ENCODE data around the gene PHLPP1.
A peak's percentile ranks its signal among the peaks of the same experiment; 100 is the strongest.

Gene PHLPP1

DNA sequence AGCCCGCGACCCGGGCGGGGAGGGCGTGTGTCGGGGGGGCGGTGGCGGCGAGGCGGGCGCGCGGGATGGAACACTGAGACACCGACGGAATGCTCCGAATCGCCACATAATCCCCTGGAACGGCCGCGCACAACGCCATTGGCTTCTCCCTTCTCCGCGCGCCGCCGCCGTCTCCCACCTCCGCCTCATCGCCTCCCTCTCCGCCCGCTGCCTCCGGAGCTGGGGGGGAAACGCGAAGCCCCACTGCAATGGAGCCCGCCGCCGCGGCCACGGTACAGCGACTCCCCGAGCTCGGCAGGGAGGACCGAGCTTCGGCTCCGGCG, at the start of gene PHLPP1:
PHLPP1 (plus strand) TSS at position 106 of the 323 bp plus-strand sequence; CDS start at position 249, 143 bp downstream.
- H2AFZ ChIP-seq (ENCODE audit: low read depth, low read length, severe bottlenecking), result peak within 1 kb of the TSS; percentile 96
- peak within 1 kb of the TSS; percentile 70 for H3K4me2 ChIP-seq (ENCODE audit: low read depth, low read length, poor library complexity, severe bottlenecking)
- no peaks in the 10 kb centered on the region for H3K9me2 ChIP-seq (replicated peaks; ENCODE audit: insufficient read depth, low read length)
- H3F3A ChIP-seq (ENCODE audit: insufficient read depth), result peaks cover 19% of the 10 kb centered on the region; the same call in 1 of the 2 replicates
- H3K79me2 ChIP-seq (ENCODE audit: insufficient read depth, low read length), result peaks cover 32% of the 10 kb centered on the region
- no peak for TF ChIP-seq EZH2phosphoT487 (conservative IDR thresholded peaks at IDR 0.05; ENCODE audit: low read length)
- TF ChIP-seq, protein P1, sequence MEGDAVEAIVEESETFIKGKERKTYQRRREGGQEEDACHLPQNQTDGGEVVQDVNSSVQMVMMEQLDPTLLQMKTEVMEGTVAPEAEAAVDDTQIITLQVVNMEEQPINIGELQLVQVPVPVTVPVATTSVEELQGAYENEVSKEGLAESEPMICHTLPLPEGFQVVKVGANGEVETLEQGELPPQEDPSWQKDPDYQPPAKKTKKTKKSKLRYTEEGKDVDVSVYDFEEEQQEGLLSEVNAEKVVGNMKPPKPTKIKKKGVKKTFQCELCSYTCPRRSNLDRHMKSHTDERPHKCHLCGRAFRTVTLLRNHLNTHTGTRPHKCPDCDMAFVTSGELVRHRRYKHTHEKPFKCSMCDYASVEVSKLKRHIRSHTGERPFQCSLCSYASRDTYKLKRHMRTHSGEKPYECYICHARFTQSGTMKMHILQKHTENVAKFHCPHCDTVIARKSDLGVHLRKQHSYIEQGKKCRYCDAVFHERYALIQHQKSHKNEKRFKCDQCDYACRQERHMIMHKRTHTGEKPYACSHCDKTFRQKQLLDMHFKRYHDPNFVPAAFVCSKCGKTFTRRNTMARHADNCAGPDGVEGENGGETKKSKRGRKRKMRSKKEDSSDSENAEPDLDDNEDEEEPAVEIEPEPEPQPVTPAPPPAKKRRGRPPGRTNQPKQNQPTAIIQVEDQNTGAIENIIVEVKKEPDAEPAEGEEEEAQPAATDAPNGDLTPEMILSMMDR (IDR thresholded peaks at IDR 0.05; ENCODE audit: insufficient read depth, low read length, poor library complexity, severe bottlenecking), result no peak
- no peaks in the 10 kb centered on the region for H3K9me3 ChIP-seq (ENCODE audit: insufficient read depth, low read length)
- peak within 1 kb of the TSS; percentile 62 for H3K9ac ChIP-seq (ENCODE audit: low read length)
- H3K27me3 ChIP-seq (ENCODE audit: low read length), result no peaks in the 10 kb centered on the region
- H3K36me3 ChIP-seq (ENCODE audit: low read length), result no peaks in the 10 kb centered on the region
- peaks cover 24% of the 10 kb centered on the region; the same call in 1 of the 2 replicates for H4K20me1 ChIP-seq (ENCODE audit: low read depth, low read length)
- peak within 1 kb of the TSS; percentile 50 for H3K27ac ChIP-seq (ENCODE audit: low read depth, low read length)
- H3K4me3 ChIP-seq (ENCODE audit: insufficient read depth, low read length, poor library complexity, severe bottlenecking), result peak within 1 kb of the TSS; percentile 67

GRCh38 chr18:62669225-62669624, 46.1 kb upstream of the PHLPP1 start:
- H3K9me2 ChIP-seq (replicated peaks; ENCODE audit: insufficient read depth, low read length), result no peaks in the 10 kb centered on the region
- no peaks in the 10 kb centered on the region for H4K20me1 ChIP-seq (ENCODE audit: low read depth, low read length)
- H3K4me3 ChIP-seq (ENCODE audit: insufficient read depth, low read length, poor library complexity, severe bottlenecking), result no peak overlapping the region
- TF ChIP-seq, protein P1 (IDR thresholded peaks at IDR 0.05; ENCODE audit: insufficient read depth, low read length, poor library complexity, severe bottlenecking), result no peak
- no peak for TF ChIP-seq EZH2phosphoT487 (conservative IDR thresholded peaks at IDR 0.05; ENCODE audit: low read length)
- H3K27me3 ChIP-seq (ENCODE audit: low read length), result no peaks in the 10 kb centered on the region
- no peak overlapping the region for H2AFZ ChIP-seq (ENCODE audit: low read depth, low read length, severe bottlenecking)
- no peaks in the 10 kb centered on the region for H3K36me3 ChIP-seq (ENCODE audit: low read length)
- H3K4me2 ChIP-seq (ENCODE audit: low read depth, low read length, poor library complexity, severe bottlenecking), result no peak overlapping the region
- H3K27ac ChIP-seq (ENCODE audit: low read depth, low read length), result no peak overlapping the region
- H3K79me2 ChIP-seq (ENCODE audit: insufficient read depth, low read length), result no peaks in the 10 kb centered on the region
- no peak overlapping the region for H3K9ac ChIP-seq (ENCODE audit: low read length)
- H3K9me3 ChIP-seq (ENCODE audit: insufficient read depth, low read length), result no peaks in the 10 kb centered on the region
- no peaks in the 10 kb centered on the region for H3F3A ChIP-seq (ENCODE audit: insufficient read depth)

- Histone ChIP-seq H3K9me3 (ENCODE audit: insufficient read depth, low read length) (no peaks in the 10 kb centered on the region), H3K9ac (ENCODE audit: low read length) (no peak overlapping the region), H3K79me2 (ENCODE audit: insufficient read depth, low read length) (no peaks in the 10 kb centered on the region)
These were observed 44.8 kb upstream of the PHLPP1 start for GRCh38 chr18:62670573-62670972.

More at GRCh38 chr18:62670573-62670972, 44.8 kb upstream of the PHLPP1 start:
- no peaks in the 10 kb centered on the region for H3K9me2 ChIP-seq (replicated peaks; ENCODE audit: insufficient read depth, low read length)
- H3K4me2 ChIP-seq (ENCODE audit: low read depth, low read length, poor library complexity, severe bottlenecking), result no peak overlapping the region
- no peak overlapping the region for H3K27ac ChIP-seq (ENCODE audit: low read depth, low read length)
- no peak overlapping the region for H2AFZ ChIP-seq (ENCODE audit: low read depth, low read length, severe bottlenecking)
- no peaks in the 10 kb centered on the region for H3K27me3 ChIP-seq (ENCODE audit: low read length)
- TF ChIP-seq EZH2phosphoT487 (conservative IDR thresholded peaks at IDR 0.05; ENCODE audit: low read length), result no peak
- TF ChIP-seq, protein P1 (IDR thresholded peaks at IDR 0.05; ENCODE audit: insufficient read depth, low read length, poor library complexity, severe bottlenecking), result no peak
- H3F3A ChIP-seq (ENCODE audit: insufficient read depth), result no peaks in the 10 kb centered on the region
- H3K4me3 ChIP-seq (ENCODE audit: insufficient read depth, low read length, poor library complexity, severe bottlenecking), result no peak overlapping the region
- no peaks in the 10 kb centered on the region for H4K20me1 ChIP-seq (ENCODE audit: low read depth, low read length)
- H3K36me3 ChIP-seq (ENCODE audit: low read length), result no peaks in the 10 kb centered on the region
